Neural crest cell (in vitro differentiated cells): ENCODE measurements around the gene C3orf62. TPM values are rescaled to one million over a fixed set of nuclear protein-coding genes. Genes with fewer than 3 reads are reported as not detected.
A peak's percentile ranks its signal among the peaks of the same experiment; 100 is the strongest.

Experiments
- DNase-seq: peaks from one replicate; pipeline ENCODE4 v3.0.0; 2021; ENCODE audit warnings: low read depth, mixed read lengths, low spot score
- H3K27ac Mint-ChIP-seq: one replicate; pipeline ENCODE4 v1.8.0; 2021; ENCODE audit warnings: mild to moderate bottlenecking, mixed read lengths; ENCODE audit not compliant: unreplicated experiment
- H3K27me3 Mint-ChIP-seq: 2 replicates; pipeline ENCODE4 v1.8.0; 2021; ENCODE audit warnings: low read depth, mild to moderate bottlenecking, mixed read lengths
- H3K36me3 Mint-ChIP-seq: 2 replicates; pipeline ENCODE4 v1.8.0; 2021; ENCODE audit warnings: low read depth, mild to moderate bottlenecking, mixed read lengths
- H3K4me1 Mint-ChIP-seq: 2 replicates; pipeline ENCODE4 v1.8.0; 2021; ENCODE audit warnings: mixed read lengths
- H3K4me3 Mint-ChIP-seq: one replicate; pipeline ENCODE4 v1.8.0; 2021; ENCODE audit warnings: mild to moderate bottlenecking, mixed read lengths
- H3K9me3 Mint-ChIP-seq: 2 replicates; pipeline ENCODE4 v1.8.0; 2021; ENCODE audit warnings: mixed read lengths
- CTCF ChIP-seq: fragments of 200-600 bp; sonication (generic); conservative IDR thresholded peaks from 2 replicates; pipeline ENCODE4 v1.5.0; 2021; ENCODE audit warnings: antibody characterized with exemption, mild to moderate bottlenecking
- long read RNA-seq: library from polyadenylated mRNA; unstranded; transcript quantifications from one replicate; pipeline ENCODE4 v2.0.0, GENCODE V29; 2020
- total RNA-seq: library from RNA; stranded (reverse); gene quantifications from 2 replicates; pipeline ENCODE4 v1.2.1, GENCODE V29; 2021

C3orf62 gene
- 9.2 and 9.8 TPM in 2 replicates for total RNA-seq
- long read RNA-seq, partial matches to known transcripts: 0 of 1 reads
- long read RNA-seq, other reads (novel, unspliced or antisense): 1 of 1 reads

- Mint-ChIP-seq H3K4me1 (no peaks in the 10 kb centered on the region), H3K36me3 (peaks cover 13% of the 10 kb centered on the region), H3K27ac (peak within 1 kb of the TSS; percentile 75), H3K9me3 (no peaks in the 10 kb centered on the region), H3K27me3 (no peaks in the 10 kb centered on the region), H3K4me3 (no peak within 1 kb of the TSS)
- no peak for DNase-seq
- TF ChIP-seq CTCF: no peak
These were observed at the start of gene C3orf62 for GRCh38 chr3:49276475-49277382. Gene C3orf62 (minus strand): TSS chr3:49277232. CDS start chr3:49276872, 360 bp downstream.

- H3K4me3 Mint-ChIP-seq: no peak overlapping the region
- no peaks in the 10 kb centered on the region for H3K4me1 Mint-ChIP-seq
- H3K27ac Mint-ChIP-seq: no peak overlapping the region
- peaks cover 11% of the 10 kb centered on the region for H3K36me3 Mint-ChIP-seq
- no peaks in the 10 kb centered on the region for H3K9me3 Mint-ChIP-seq
- no peak for DNase-seq
- no peak for TF ChIP-seq CTCF
- no peaks in the 10 kb centered on the region for H3K27me3 Mint-ChIP-seq
These were observed 47.7 kb upstream of the C3orf62 start for GRCh38 chr3:49324768-49325167.

GRCh38 chr3:49316696-49317457 lies 39.8 kb upstream of the C3orf62 start:
- Mint-ChIP-seq H3K4me3 (no peak overlapping the region), H3K9me3 (no peaks in the 10 kb centered on the region), H3K4me1 (no peaks in the 10 kb centered on the region), H3K27ac (no peak overlapping the region), H3K36me3 (peaks cover 8% of the 10 kb centered on the region), H3K27me3 (no peaks in the 10 kb centered on the region)
- DNase-seq: no peak
- TF ChIP-seq CTCF: no peak

- Mint-ChIP-seq H3K27me3 (no peaks in the 10 kb centered on the region), H3K4me1 (no peaks in the 10 kb centered on the region), H3K9me3 (no peaks in the 10 kb centered on the region), H3K27ac (no peak overlapping the region), H3K4me3 (no peak overlapping the region), H3K36me3 (peaks cover 11% of the 10 kb centered on the region)
- no peak for DNase-seq
- no peak for TF ChIP-seq CTCF
These were observed 37.1 kb upstream of the C3orf62 start for GRCh38 chr3:49313896-49314688.

GRCh38 chr3:49311283-49311682 lies 34.3 kb upstream of the C3orf62 start:
- Mint-ChIP-seq H3K9me3 (no peaks in the 10 kb centered on the region), H3K4me1 (no peaks in the 10 kb centered on the region), H3K4me3 (no peak overlapping the region), H3K27me3 (no peaks in the 10 kb centered on the region), H3K27ac (no peak overlapping the region), H3K36me3 (peaks cover 15% of the 10 kb centered on the region)
- no peak for TF ChIP-seq CTCF
- DNase-seq: no peak
